ENCODE results near the gene ZCCHC7. TPM values are rescaled to one million over a fixed set of nuclear protein-coding genes. Genes with fewer than 3 reads are reported as not detected.

ZCCHC7 gene
- total RNA-seq, 1 donor from 2014 or later: 27.8 TPM

DNA sequence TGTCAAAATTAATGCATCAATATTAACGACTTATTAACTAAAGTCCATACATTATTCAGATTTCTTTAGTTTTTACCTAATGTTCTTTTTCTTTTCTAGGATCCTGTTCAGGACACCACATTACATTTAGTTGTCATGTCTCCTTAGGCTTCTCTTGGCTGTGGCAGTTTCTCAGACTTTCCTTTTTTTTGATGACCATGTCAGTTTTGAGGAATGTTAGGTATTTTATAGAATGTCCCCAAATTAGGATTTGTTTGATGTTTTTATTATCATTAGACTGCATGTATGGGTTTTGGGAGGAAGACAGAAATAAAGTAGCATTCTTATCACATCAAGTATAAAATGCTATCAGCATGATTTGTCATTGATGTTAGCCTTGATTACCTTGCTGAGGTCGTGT is 32.0 kb downstream of the ZCCHC7 start:
- DNase-seq (ENCODE audit: low spot score in 2 of 2, unreplicated experiment in 2 of 2): no peak
- H3K27ac Mint-ChIP-seq: no peak overlapping the region
- H3K27me3 Mint-ChIP-seq (ENCODE audit: low read depth): no peaks in the 10 kb centered on the region
- H3K4me3 Mint-ChIP-seq: no peak overlapping the region
- TF ChIP-seq, protein P1, sequence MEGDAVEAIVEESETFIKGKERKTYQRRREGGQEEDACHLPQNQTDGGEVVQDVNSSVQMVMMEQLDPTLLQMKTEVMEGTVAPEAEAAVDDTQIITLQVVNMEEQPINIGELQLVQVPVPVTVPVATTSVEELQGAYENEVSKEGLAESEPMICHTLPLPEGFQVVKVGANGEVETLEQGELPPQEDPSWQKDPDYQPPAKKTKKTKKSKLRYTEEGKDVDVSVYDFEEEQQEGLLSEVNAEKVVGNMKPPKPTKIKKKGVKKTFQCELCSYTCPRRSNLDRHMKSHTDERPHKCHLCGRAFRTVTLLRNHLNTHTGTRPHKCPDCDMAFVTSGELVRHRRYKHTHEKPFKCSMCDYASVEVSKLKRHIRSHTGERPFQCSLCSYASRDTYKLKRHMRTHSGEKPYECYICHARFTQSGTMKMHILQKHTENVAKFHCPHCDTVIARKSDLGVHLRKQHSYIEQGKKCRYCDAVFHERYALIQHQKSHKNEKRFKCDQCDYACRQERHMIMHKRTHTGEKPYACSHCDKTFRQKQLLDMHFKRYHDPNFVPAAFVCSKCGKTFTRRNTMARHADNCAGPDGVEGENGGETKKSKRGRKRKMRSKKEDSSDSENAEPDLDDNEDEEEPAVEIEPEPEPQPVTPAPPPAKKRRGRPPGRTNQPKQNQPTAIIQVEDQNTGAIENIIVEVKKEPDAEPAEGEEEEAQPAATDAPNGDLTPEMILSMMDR (IDR thresholded peaks at IDR 0.05; ENCODE audit: unreplicated experiment): no peak
- peaks cover 4% of the 10 kb centered on the region for H3K4me1 Mint-ChIP-seq
- H3K36me3 Mint-ChIP-seq: peaks cover 15% of the 10 kb centered on the region
- peaks cover 3% of the 10 kb centered on the region for H3K9me3 Mint-ChIP-seq

DNA sequence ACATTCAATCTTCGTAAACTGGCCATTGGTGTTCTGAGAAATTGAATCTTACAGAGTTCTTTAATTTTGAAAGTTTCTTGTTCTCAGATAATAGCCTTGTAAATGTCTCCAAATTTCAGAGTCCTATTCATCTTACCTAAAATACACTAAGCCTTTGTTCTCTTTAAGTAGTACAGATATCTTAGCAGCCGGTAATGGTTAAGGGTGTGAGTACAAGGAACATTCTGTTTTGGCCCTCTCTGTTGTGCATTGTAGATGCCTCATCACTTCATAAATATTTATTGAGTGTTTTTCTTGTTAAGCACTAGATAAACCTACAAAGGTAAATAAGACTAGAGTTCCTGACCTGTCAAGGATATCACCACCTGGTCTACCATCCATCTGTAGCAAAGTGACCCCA is 35.2 kb downstream of the ZCCHC7 start:
- Mint-ChIP-seq H3K27ac (no peak overlapping the region), H3K9me3 (peaks cover 3% of the 10 kb centered on the region), H3K4me1 (peaks cover 8% of the 10 kb centered on the region), H3K36me3 (peaks cover 18% of the 10 kb centered on the region), H3K4me3 (no peak overlapping the region), H3K27me3 (ENCODE audit: low read depth) (no peaks in the 10 kb centered on the region)
- no peak for DNase-seq (ENCODE audit: low spot score in 2 of 2, unreplicated experiment in 2 of 2)
- TF ChIP-seq, protein P1 (IDR thresholded peaks at IDR 0.05; ENCODE audit: unreplicated experiment): no peak

DNA sequence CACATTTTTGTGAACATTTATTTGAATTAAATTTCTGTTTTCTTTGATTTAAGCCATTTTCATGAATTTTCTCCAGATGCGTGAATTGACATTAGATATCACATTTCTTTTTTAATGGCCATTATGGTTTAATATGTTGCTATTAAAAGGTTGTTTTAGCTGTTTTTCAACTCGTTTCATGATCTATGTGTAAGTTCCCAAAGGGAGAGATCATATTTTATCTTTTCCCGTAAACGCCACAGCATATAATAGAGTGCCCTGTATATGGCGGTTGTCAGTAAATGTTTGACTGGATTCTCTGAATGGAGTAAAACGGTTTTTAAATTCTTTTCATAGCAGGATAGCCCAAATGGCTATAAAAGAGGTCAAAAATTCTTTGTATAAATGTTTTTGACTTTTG is 35.8 kb downstream of the ZCCHC7 start:
- Mint-ChIP-seq H3K27me3 (ENCODE audit: low read depth) (no peaks in the 10 kb centered on the region), H3K27ac (no peak overlapping the region), H3K36me3 (peaks cover 18% of the 10 kb centered on the region), H3K4me3 (no peak overlapping the region), H3K9me3 (peaks cover 3% of the 10 kb centered on the region), H3K4me1 (peaks cover 8% of the 10 kb centered on the region)
- TF ChIP-seq, protein P1 (IDR thresholded peaks at IDR 0.05; ENCODE audit: unreplicated experiment): no peak
- no peak for DNase-seq (ENCODE audit: low spot score in 2 of 2, unreplicated experiment in 2 of 2)

DNA sequence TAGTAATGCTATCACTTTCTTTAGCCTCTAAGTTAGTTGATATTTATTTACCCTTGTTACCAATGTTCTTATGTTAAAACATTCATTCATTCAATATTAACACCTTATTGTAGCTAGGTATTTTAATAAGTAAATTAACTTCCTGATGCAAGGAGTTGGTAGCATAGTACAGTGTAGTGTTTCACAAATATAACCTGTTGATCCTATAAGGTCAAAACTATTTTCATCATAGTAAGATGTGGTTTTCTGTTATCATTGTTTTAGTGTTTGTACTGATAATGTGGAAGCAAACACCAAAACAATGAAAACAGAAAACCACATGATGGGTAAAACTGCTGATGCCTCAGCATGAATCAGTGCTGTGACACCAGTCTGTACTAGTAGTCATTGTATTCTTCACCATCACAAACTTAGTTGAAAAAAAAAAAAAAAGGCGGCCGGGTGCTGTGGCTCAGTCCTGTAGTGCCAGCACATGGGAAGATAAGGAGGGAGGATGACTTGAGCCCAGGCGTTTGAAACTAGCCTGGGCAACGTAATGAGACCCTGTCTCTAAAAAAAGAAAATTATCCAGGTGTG is 36.5 kb downstream of the ZCCHC7 start:
- no peak overlapping the region for H3K27ac Mint-ChIP-seq
- H3K36me3 Mint-ChIP-seq: peaks cover 22% of the 10 kb centered on the region
- no peaks in the 10 kb centered on the region for H3K27me3 Mint-ChIP-seq (ENCODE audit: low read depth)
- TF ChIP-seq, protein P1 (IDR thresholded peaks at IDR 0.05; ENCODE audit: unreplicated experiment): no peak
- H3K9me3 Mint-ChIP-seq: peaks cover 3% of the 10 kb centered on the region
- H3K4me1 Mint-ChIP-seq: peaks cover 8% of the 10 kb centered on the region
- H3K4me3 Mint-ChIP-seq: no peak overlapping the region
- no peak for DNase-seq (ENCODE audit: low spot score in 2 of 2, unreplicated experiment in 2 of 2)

DNA sequence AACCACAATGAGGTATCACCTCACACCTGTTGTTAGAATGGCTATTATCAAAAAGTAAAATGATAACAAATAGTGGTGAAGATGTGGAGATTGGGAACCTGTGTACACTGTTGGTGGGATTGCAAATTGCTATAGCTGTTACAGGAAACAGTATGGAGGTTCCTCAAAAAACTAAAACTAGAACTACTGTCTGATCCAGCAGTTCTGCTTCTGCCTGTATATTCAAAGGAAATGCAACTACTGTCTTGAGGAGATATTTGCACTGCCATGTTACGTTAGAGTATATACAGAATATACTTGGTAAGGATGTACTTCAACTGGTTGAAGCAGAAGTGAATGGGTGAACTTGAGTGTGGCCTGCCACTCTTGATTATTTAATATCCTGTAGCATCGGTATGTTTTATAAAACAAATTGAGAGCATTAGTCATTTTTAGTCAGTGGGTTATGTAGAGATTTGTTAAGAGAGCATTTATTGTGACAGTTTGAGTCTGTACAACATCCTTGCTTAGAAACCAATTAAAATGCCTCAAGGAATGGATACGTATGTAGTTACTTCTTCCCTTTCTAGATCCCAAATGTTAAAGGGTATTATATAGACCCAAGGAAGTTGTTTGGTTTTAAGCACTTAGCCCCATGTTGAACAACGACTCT is 37.5 kb downstream of the ZCCHC7 start:
- no peak for DNase-seq (ENCODE audit: low spot score in 2 of 2, unreplicated experiment in 2 of 2)
- no peak overlapping the region for H3K27ac Mint-ChIP-seq
- TF ChIP-seq, protein P1 (IDR thresholded peaks at IDR 0.05; ENCODE audit: unreplicated experiment): no peak
- H3K4me1 Mint-ChIP-seq: peaks cover 4% of the 10 kb centered on the region
- H3K27me3 Mint-ChIP-seq (ENCODE audit: low read depth): no peaks in the 10 kb centered on the region
- no peak overlapping the region for H3K4me3 Mint-ChIP-seq
- peaks cover 23% of the 10 kb centered on the region for H3K36me3 Mint-ChIP-seq
- peaks cover 3% of the 10 kb centered on the region for H3K9me3 Mint-ChIP-seq

Measured in mesothelial cell of epicardium (in vitro differentiated cells).